GM21447 (cell line): Measurements from ENCODE around the gene ZNF787.

Experiments
- ATAC-seq: cut with Tn5 transposase; IDR thresholded peaks from one replicate; pipeline ENCODE4 v1.9.1; 2021; ENCODE audit not compliant: unreplicated experiment

The ZNF787 gene

GRCh38 chr19:56088497-56089215, 32.4 kb downstream of the ZNF787 start:
- no peak for ATAC-seq

GRCh38 chr19:56087647-56088496, 33.2 kb downstream of the ZNF787 start:
- ATAC-seq, result no peak

- ATAC-seq, result no peak
Observed at GRCh38 chr19:56086671-56087430, 34.2 kb downstream of the ZNF787 start.

GRCh38 chr19:56085571-56086275, 35.4 kb downstream of the ZNF787 start:
- no peak for ATAC-seq

GRCh38 chr19:56084835-56085536, 36.1 kb downstream of the ZNF787 start:
- no peak for ATAC-seq

- no peak for ATAC-seq
Observed at GRCh38 chr19:56083668-56084067, 37.4 kb downstream of the ZNF787 start.

GRCh38 chr19:56080669-56081401, 40.3 kb downstream of the ZNF787 start:
- peak; percentile 77 for ATAC-seq

- ATAC-seq, result no peak
Observed at GRCh38 chr19:56079609-56080008, 41.5 kb downstream of the ZNF787 start.

GRCh38 chr19:56076498-56076897, 44.6 kb downstream of the ZNF787 start:
- ATAC-seq, result no peak

- ATAC-seq, result no peak
Observed at GRCh38 chr19:56071151-56071550, 49.9 kb downstream of the ZNF787 start.

- ATAC-seq, result no peak
Observed at GRCh38 chr19:56069642-56070041, 51.5 kb downstream of the ZNF787 start.

- no peak for ATAC-seq
Observed at GRCh38 chr19:56066152-56067023, 54.7 kb downstream of the ZNF787 start.

- no peak for ATAC-seq
Observed at GRCh38 chr19:56053596-56053995, 67.5 kb downstream of the ZNF787 start.
